Mesendoderm (in vitro differentiated cells): Measurements from ENCODE around the gene POGZ.

Source experiments
- DNase-seq: peaks from one replicate; pipeline ENCODE4 v3.0.0; 2013
- H2AK5ac ChIP-seq: 2 replicates; pipeline ENCODE4 v1.6.1; 2013; ENCODE audit warnings: low read length, inconsistent platforms
- H2BK120ac ChIP-seq: 2 replicates; pipeline ENCODE4 v1.6.1; 2013; ENCODE audit warnings: low read depth, mild to moderate bottlenecking, low read length, moderate library complexity, mixed read lengths
- H2BK15ac ChIP-seq: replicated peaks from 2 replicates; pipeline ENCODE4 v1.6.1; 2013; ENCODE audit warnings: low read depth, mild to moderate bottlenecking, moderate library complexity
- H2BK5ac ChIP-seq: 2 replicates; pipeline ENCODE4 v1.6.1; 2013; ENCODE audit warnings: low read length, inconsistent platforms
- H3K18ac ChIP-seq: 2 replicates; pipeline ENCODE4 v1.6.1; 2013; ENCODE audit warnings: mild to moderate bottlenecking, low read length, mixed read lengths
- H3K23ac ChIP-seq: one replicate; pipeline ENCODE4 v1.6.1; 2013; ENCODE audit warnings: low read length
- H3K27ac ChIP-seq: 2 replicates; pipeline ENCODE4 v1.5.1; 2013; ENCODE audit warnings: low read depth, mild to moderate bottlenecking, inconsistent platforms, low read length, moderate library complexity
- H3K27me3 ChIP-seq: 2 replicates; pipeline ENCODE4 v1.6.1; 2013; ENCODE audit warnings: low read length, control low read depth, mild to moderate bottlenecking, inconsistent platforms; ENCODE audit not compliant: insufficient read depth, poor library complexity
- H3K36me3 ChIP-seq: 2 replicates; pipeline ENCODE4 v1.6.1; 2013; ENCODE audit warnings: low read length, inconsistent platforms; ENCODE audit not compliant: control insufficient read depth, insufficient read depth
- H3K4ac ChIP-seq: one replicate; pipeline ENCODE4 v1.6.1; 2013; ENCODE audit warnings: low read depth, mild to moderate bottlenecking, low read length, moderate library complexity
- H3K4me1 ChIP-seq: 2 replicates; pipeline ENCODE4 v1.6.1; 2013; ENCODE audit warnings: low read depth, low read length, inconsistent platforms; ENCODE audit not compliant: control insufficient read depth
- H3K4me2 ChIP-seq: 2 replicates; pipeline ENCODE4 v1.6.1; 2013; ENCODE audit warnings: low read length
- H3K4me3 ChIP-seq: 2 replicates; pipeline ENCODE4 v1.5.1; 2013; ENCODE audit warnings: mild to moderate bottlenecking, low read length
- H3K56ac ChIP-seq: one replicate; pipeline ENCODE4 v1.6.1; 2013; ENCODE audit warnings: low read length
- H3K79me1 ChIP-seq: 2 replicates; pipeline ENCODE4 v1.6.1; 2013; ENCODE audit warnings: low read length, inconsistent platforms
- H3K79me2 ChIP-seq: 2 replicates; pipeline ENCODE4 v1.6.1; 2013; ENCODE audit warnings: mild to moderate bottlenecking, low read length; ENCODE audit not compliant: control insufficient read depth, insufficient read depth
- H3K9ac ChIP-seq: 2 replicates; pipeline ENCODE4 v1.6.1; 2013; ENCODE audit warnings: low read length, inconsistent platforms
- H4K5ac ChIP-seq: one replicate; pipeline ENCODE4 v1.6.1; 2013; ENCODE audit warnings: low read length
- H4K8ac ChIP-seq: one replicate; pipeline ENCODE4 v1.6.1; 2013; ENCODE audit warnings: low read depth, mild to moderate bottlenecking, control low read depth, low read length, moderate library complexity
- WGBS: extraction: QIAGEN DNeasy Blood & Tissue Kit; methylation state at CpG from one replicate; pipeline ENCODE4 v1.1.7; 2013; ENCODE audit warnings: low lambda C conversion rate, missing lambda C conversion rate; ENCODE audit not compliant: insufficient coverage; ENCODE audit errors: extremely low coverage; 5-methylcytosine and 5-hydroxymethylcytosine counted together

Gene POGZ

DNA sequence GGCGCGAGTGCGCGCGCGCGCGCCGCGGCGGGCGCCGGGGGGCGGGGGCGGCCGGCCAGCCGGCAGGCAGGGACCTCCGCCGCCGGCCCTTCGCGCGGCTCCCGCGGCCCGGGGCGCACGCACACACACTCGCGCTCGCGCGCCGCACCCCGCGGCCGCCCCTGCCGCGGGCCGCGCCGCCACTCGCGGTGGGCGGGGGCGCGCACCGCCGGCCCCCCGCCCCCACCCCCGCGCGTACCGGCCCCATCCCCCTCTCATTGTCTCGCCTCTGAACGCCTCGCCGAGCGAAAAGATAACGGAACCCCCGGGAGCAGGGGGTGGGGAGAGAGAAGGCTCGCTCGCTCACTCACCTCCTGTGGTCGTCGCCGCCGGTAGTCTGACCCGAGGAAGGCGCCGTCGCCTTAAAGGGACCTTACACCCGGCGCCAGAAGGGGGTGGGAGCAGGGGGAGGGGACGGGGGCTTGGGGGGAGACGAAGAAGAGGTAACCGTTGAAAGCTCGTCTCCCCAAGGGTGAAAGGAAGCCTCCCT lies 428 bp downstream of the POGZ start:
- no peak overlapping the region for H2AK5ac ChIP-seq

GRCh38 chr1:151457911-151458801 lies 1.1 kb downstream of the POGZ start:
- Histone ChIP-seq H3K27me3 (no peaks in the 10 kb centered on the region), H4K8ac (peak overlapping the region; percentile 66), H3K4me2 (peak overlapping the region; percentile 24), H4K5ac (no peak overlapping the region), H3K4me1 (peaks cover 8% of the 10 kb centered on the region), H3K56ac (peak overlapping the region; percentile 90), H2AK5ac (no peak overlapping the region), H3K36me3 (no peaks in the 10 kb centered on the region), H2BK120ac (peak overlapping the region; percentile 78), H3K23ac (no peak overlapping the region), H3K27ac (peak overlapping the region; percentile 83), H3K4ac (peak overlapping the region; percentile 83), H3K18ac (peak overlapping the region; percentile 100), H3K9ac (peak overlapping the region; percentile 68), H2BK15ac (no peak overlapping the region), H3K79me1 (peaks cover 2% of the 10 kb centered on the region), H3K4me3 (peak overlapping the region; percentile 49), H2BK5ac (no peak overlapping the region), H3K79me2 (peaks cover 38% of the 10 kb centered on the region)
- WGBS = no CpG with 5 or more reads among the region's 69 CpGs
- peak; percentile 92 for DNase-seq

More for the DNA sequence above, 428 bp downstream of the POGZ start:
- Histone ChIP-seq H3K79me1 (peaks cover 2% of the 10 kb centered on the region), H3K4ac (peak overlapping the region; percentile 83), H3K4me3 (peak overlapping the region; percentile 55), H3K9ac (peak overlapping the region; percentile 74), H3K4me2 (no peak overlapping the region), H3K4me1 (peaks cover 8% of the 10 kb centered on the region), H3K79me2 (peaks cover 35% of the 10 kb centered on the region), H2BK120ac (peak overlapping the region; percentile 78), H3K27me3 (no peaks in the 10 kb centered on the region), H3K36me3 (no peaks in the 10 kb centered on the region), H3K18ac (peak overlapping the region; percentile 100), H4K5ac (no peak overlapping the region), H2BK15ac (no peak overlapping the region), H3K23ac (no peak overlapping the region), H3K27ac (peak overlapping the region; percentile 77), H2BK5ac (no peak overlapping the region), H4K8ac (peak overlapping the region; percentile 100), H3K56ac (peak overlapping the region; percentile 77)
- DNase-seq = peak; percentile 92
- WGBS = no CpG with 5 or more reads among the region's 77 CpGs

- no peak overlapping the region for H3K4me2 ChIP-seq
- no peak overlapping the region for H3K56ac ChIP-seq
- H3K18ac ChIP-seq = no peak overlapping the region
- no peak overlapping the region for H4K5ac ChIP-seq
- DNase-seq = no peak
- H3K27ac ChIP-seq = no peak overlapping the region
- H2BK120ac ChIP-seq = no peak overlapping the region
- peaks cover 55% of the 10 kb centered on the region for H3K79me2 ChIP-seq
- H3K4me1 ChIP-seq = peaks cover 8% of the 10 kb centered on the region
- no CpG with 5 or more reads among the region's 1 CpG for WGBS
- no peaks in the 10 kb centered on the region for H3K36me3 ChIP-seq
- H3K9ac ChIP-seq = no peak overlapping the region
- H3K4me3 ChIP-seq = no peak overlapping the region
- H3K27me3 ChIP-seq = no peaks in the 10 kb centered on the region
- H3K23ac ChIP-seq = no peak overlapping the region
- H2BK15ac ChIP-seq = no peak overlapping the region
- no peak overlapping the region for H2AK5ac ChIP-seq
- H4K8ac ChIP-seq = no peak overlapping the region
- no peak overlapping the region for H3K4ac ChIP-seq
- H3K79me1 ChIP-seq = peaks cover 2% of the 10 kb centered on the region
- H2BK5ac ChIP-seq = no peak overlapping the region
Measured at GRCh38 chr1:151455966-151456365, 3.3 kb downstream of the POGZ start.

GRCh38 chr1:151455231-151455630 lies 4.1 kb downstream of the POGZ start:
- no peak overlapping the region for H3K27ac ChIP-seq
- H3K4me3 ChIP-seq = no peak overlapping the region
- H4K8ac ChIP-seq = no peak overlapping the region
- H3K79me2 ChIP-seq = peaks cover 62% of the 10 kb centered on the region
- H2AK5ac ChIP-seq = no peak overlapping the region
- H3K56ac ChIP-seq = no peak overlapping the region
- no peak overlapping the region for H3K4me2 ChIP-seq
- H2BK5ac ChIP-seq = no peak overlapping the region
- no peaks in the 10 kb centered on the region for H3K36me3 ChIP-seq
- H3K9ac ChIP-seq = no peak overlapping the region
- peaks cover 8% of the 10 kb centered on the region for H3K4me1 ChIP-seq
- H3K4ac ChIP-seq = no peak overlapping the region
- H3K23ac ChIP-seq = no peak overlapping the region
- H3K27me3 ChIP-seq = no peaks in the 10 kb centered on the region
- WGBS = no CpG with 5 or more reads among the region's 2 CpGs
- H2BK15ac ChIP-seq = no peak overlapping the region
- DNase-seq = no peak
- no peak overlapping the region for H3K18ac ChIP-seq
- H4K5ac ChIP-seq = no peak overlapping the region
- peaks cover 2% of the 10 kb centered on the region for H3K79me1 ChIP-seq
- no peak overlapping the region for H2BK120ac ChIP-seq

GRCh38 chr1:151447696-151448095 lies 11.6 kb downstream of the POGZ start:
- Histone ChIP-seq H3K36me3 (no peaks in the 10 kb centered on the region), H3K4me1 (no peaks in the 10 kb centered on the region), H2BK120ac (no peak overlapping the region), H3K4me2 (no peak overlapping the region), H3K4ac (no peak overlapping the region), H3K4me3 (no peak overlapping the region), H3K18ac (no peak overlapping the region), H3K27me3 (no peaks in the 10 kb centered on the region), H3K79me2 (peaks cover 60% of the 10 kb centered on the region), H3K79me1 (peaks cover 3% of the 10 kb centered on the region), H3K9ac (no peak overlapping the region), H3K23ac (no peak overlapping the region), H4K5ac (no peak overlapping the region), H4K8ac (no peak overlapping the region), H2BK15ac (no peak overlapping the region), H3K56ac (no peak overlapping the region), H2AK5ac (no peak overlapping the region), H2BK5ac (no peak overlapping the region), H3K27ac (no peak overlapping the region)
- no peak for DNase-seq
- no CpG with 5 or more reads among the region's 2 CpGs for WGBS
